T-cell (primary cell): ENCODE results near the gene EXOC4. TPM values are rescaled to one million over a fixed set of nuclear protein-coding genes. Genes with fewer than 3 reads are reported as not detected.

Source experiments
- ATAC-seq, 4 experiments: fragments of 200-7000 bp in 3 of 4; fragments of 150-1000 bp in 1 of 4; cut with Tn5 transposase; replicated peaks in 1 of 4; 1 replicate in 3 of 4; 2 replicates in 1 of 4; pipeline ENCODE4 v1.10.0; 2021; ENCODE audit warnings: moderate library complexity in 3 of 4, mild to moderate bottlenecking in 2 of 4, moderate number of reproducible peaks in 1 of 4
- CTCF ChIA-PET, 2 donors: fragments of 300-600 bp; sonication (Branson Sonifier 250); formaldehyde crosslinking; loops; one replicate each; lab custom pipeline; 2022; ENCODE audit warnings: antibody characterized with exemption in 2 of 2; lab: Charles Lee
- POLR2A ChIA-PET, 2 donors: fragments of 300-600 bp; sonication (Branson Sonifier 250); formaldehyde crosslinking; loops; one replicate each; lab custom pipeline; 2022; ENCODE audit warnings: antibody characterized with exemption in 2 of 2; lab: Charles Lee
- DNase-seq, 35 experiments: peaks; one replicate each; pipeline versions ENCODE4 v3.0.0 to v3.0.0-alpha.2; 2013 to 2023
- H3K27ac ChIP-seq: one replicate; pipeline ENCODE4 v1.5.1; 2013; ENCODE audit warnings: low read length
- H3K27me3 ChIP-seq, 2 experiments: replicated peaks in 1 of 2; 1 replicate in 1 of 2; 2 replicates in 1 of 2; pipeline versions ENCODE4 v1.6.1 to v1.7.0; 2013; ENCODE audit warnings: low read length in 1 of 2, mixed read lengths in 1 of 2; ENCODE audit not compliant: control insufficient read depth in 2 of 2, insufficient read depth in 2 of 2; ENCODE audit errors: extremely low read depth in 1 of 2
- H3K36me3 ChIP-seq, 2 donors: 1 replicate in 1 of 2; 2 replicates in 1 of 2; pipeline versions ENCODE4 v1.6.1 to v1.7.0; 2013; ENCODE audit warnings: low read length in 1 of 2; ENCODE audit not compliant: control insufficient read depth in 2 of 2, insufficient read depth in 1 of 2; ENCODE audit errors: extremely low read depth in 1 of 2
- H3K4me1 ChIP-seq, 2 experiments: 1 replicate in 1 of 2; 2 replicates in 1 of 2; pipeline versions ENCODE4 v1.6.1 to v1.7.0; 2013; ENCODE audit warnings: low read length in 2 of 2, mixed read lengths in 1 of 2; ENCODE audit not compliant: insufficient read depth in 2 of 2, control insufficient read depth in 1 of 2; ENCODE audit errors: extremely low read depth in 1 of 2
- H3K4me3 ChIP-seq, 2 donors: 1 replicate in 1 of 2; 2 replicates in 1 of 2; pipeline versions ENCODE4 v1.5.1 to v1.7.0; 2013; ENCODE audit warnings: mild to moderate bottlenecking in 2 of 2, low read length in 1 of 2, moderate library complexity in 1 of 2; ENCODE audit not compliant: control insufficient read depth in 1 of 2; ENCODE audit errors: extremely low read depth in 1 of 2
- H3K9me3 ChIP-seq: 2 replicates; pipeline ENCODE4 v1.7.0; 2013
- H3K27ac Mint-ChIP-seq, 2 donors: one replicate each; pipeline ENCODE4 v1.8.0; 2020 to 2021; ENCODE audit warnings: mild to moderate bottlenecking in 2 of 2, mixed read lengths in 2 of 2
- H3K27me3 Mint-ChIP-seq, 2 donors: one replicate each; pipeline ENCODE4 v1.8.0; 2021 to 2022; ENCODE audit warnings: mixed read lengths in 2 of 2
- H3K36me3 Mint-ChIP-seq: one replicate; pipeline ENCODE4 v1.8.0; 2021; ENCODE audit warnings: mixed read lengths
- H3K4me1 Mint-ChIP-seq, 3 donors: one replicate each; pipeline ENCODE4 v1.8.0; 2020 to 2022; ENCODE audit warnings: mixed read lengths in 3 of 3, mild to moderate bottlenecking in 1 of 3
- H3K4me3 Mint-ChIP-seq, 3 donors: one replicate each; pipeline ENCODE4 v1.8.0; 2020 to 2022; ENCODE audit warnings: mild to moderate bottlenecking in 3 of 3, mixed read lengths in 3 of 3, moderate library complexity in 3 of 3
- H3K9me3 Mint-ChIP-seq, 3 donors: one replicate each; pipeline ENCODE4 v1.8.0; 2020 to 2022; ENCODE audit warnings: mixed read lengths in 3 of 3
- WGBS: methylation state at CpG from one replicate; pipeline ENCODE4 v1.1.5; 2013; ENCODE audit warnings: missing lambda C conversion rate; ENCODE audit not compliant: insufficient coverage; 5-methylcytosine and 5-hydroxymethylcytosine counted together
- total RNA-seq, 35 experiments: library from RNA in 6 of 35; stranded (reverse) in 6 of 35; fragments of 120-200 nt in 1 of 35; gene quantifications; one replicate each; pipeline versions ENCODE4 v1.2.1 to v1.2.4 and lab custom pipeline; 2013 to 2026

EXOC4 gene
- total RNA-seq, 5 donors from 2014 or later (not counting 1 experiment from before 2014, with no cell fraction given) = 58.2 to 108 (median 64.8) TPM

- WGBS = 57% methylated on average over 1 of the region's 1 CpG
- Histone ChIP-seq H3K4me1 (no peaks in the 10 kb centered on the region), H3K4me3 (no peak overlapping the region), H3K27ac (no peak overlapping the region), H3K27me3 (no peaks in the 10 kb centered on the region), H3K9me3 (no peaks in the 10 kb centered on the region), H3K36me3 (peaks cover 0 to 2% of the 10 kb centered on the region in 2 donors)
- CTCF ChIA-PET = no interaction called here
- ATAC-seq (no peak), DNase-seq (no peak)
- Mint-ChIP-seq H3K27me3 (no peaks in the 10 kb centered on the region), H3K4me1 (peaks cover 36 to 40% (median 37%) of the 10 kb centered on the region in 3 donors), H3K4me3 (no peak overlapping the region), H3K27ac (no peak overlapping the region), H3K9me3 (no peaks in the 10 kb centered on the region), H3K36me3 (peaks cover 31% of the 10 kb centered on the region)
- POLR2A ChIA-PET = no interaction called here
Observed at GRCh38 chr7:133869556-133869955, 616.7 kb downstream of the EXOC4 start.

GRCh38 chr7:133871757-133872156, 618.9 kb downstream of the EXOC4 start:
- Mint-ChIP-seq H3K9me3 (no peaks in the 10 kb centered on the region), H3K27me3 (no peaks in the 10 kb centered on the region), H3K4me3 (no peak overlapping the region), H3K27ac (no peak overlapping the region), H3K4me1 (peaks cover 44 to 49% (median 47%) of the 10 kb centered on the region in 3 donors), H3K36me3 (peaks cover 38% of the 10 kb centered on the region)
- Histone ChIP-seq H3K27me3 (no peaks in the 10 kb centered on the region), H3K9me3 (no peaks in the 10 kb centered on the region), H3K4me1 (no peaks in the 10 kb centered on the region), H3K4me3 (no peak overlapping the region), H3K36me3 (peaks cover 0 to 2% of the 10 kb centered on the region in 2 donors), H3K27ac (no peak overlapping the region)
- ChIA-PET CTCF (no interaction called here), POLR2A (no interaction called here)
- ATAC-seq = no peak
- WGBS = no CpG with 5 or more reads among the region's 1 CpG
- DNase-seq = no peak

DNA sequence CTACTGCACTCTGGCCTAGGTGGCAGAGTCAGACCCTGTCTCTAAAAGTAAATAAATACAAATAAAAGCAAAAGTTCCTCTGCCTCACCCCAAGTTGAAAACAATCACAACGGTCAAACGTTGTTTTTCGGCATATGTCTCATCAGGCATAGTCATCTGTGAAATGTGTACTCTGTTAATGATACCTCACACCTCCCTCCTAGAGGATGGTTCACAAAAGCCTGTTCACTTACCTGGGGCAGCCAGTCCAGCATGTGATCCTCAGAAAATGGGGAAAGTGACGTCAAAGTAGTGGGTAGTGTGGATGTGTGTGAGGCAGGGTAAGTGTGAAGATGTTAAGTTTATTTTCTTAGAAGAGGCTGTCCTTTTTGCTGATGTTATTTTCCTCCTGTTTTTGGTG, 620.3 kb downstream of the EXOC4 start:
- Histone ChIP-seq H3K36me3 (peaks cover 0 to 2% of the 10 kb centered on the region in 2 donors), H3K4me3 (no peak overlapping the region), H3K4me1 (no peaks in the 10 kb centered on the region), H3K27me3 (no peaks in the 10 kb centered on the region), H3K9me3 (no peaks in the 10 kb centered on the region), H3K27ac (no peak overlapping the region)
- no CpG with 5 or more reads among the region's 4 CpGs for WGBS
- POLR2A ChIA-PET = interaction anchor here in 1 of 2 donors (0.6 kb wide), 1 partner anchor 1023 kb away, joined by 3 read pairs; no protein-coding TSS in a partner anchor
- H3K4me3 Mint-ChIP-seq = no peak overlapping the region
- CTCF ChIA-PET = interaction anchor here in 1 of 2 donors (0.6 kb wide), 1 partner anchor 255 kb away, joined by 3 read pairs; no protein-coding TSS in a partner anchor
- DNase-seq = no peak
- ATAC-seq = no peak
- H3K27ac Mint-ChIP-seq = no peak overlapping the region
- H3K36me3 Mint-ChIP-seq = peaks cover 33% of the 10 kb centered on the region
- H3K27me3 Mint-ChIP-seq = no peaks in the 10 kb centered on the region
- no peaks in the 10 kb centered on the region for H3K9me3 Mint-ChIP-seq
- H3K4me1 Mint-ChIP-seq = peaks cover 44 to 52% (median 47%) of the 10 kb centered on the region in 3 donors

DNA sequence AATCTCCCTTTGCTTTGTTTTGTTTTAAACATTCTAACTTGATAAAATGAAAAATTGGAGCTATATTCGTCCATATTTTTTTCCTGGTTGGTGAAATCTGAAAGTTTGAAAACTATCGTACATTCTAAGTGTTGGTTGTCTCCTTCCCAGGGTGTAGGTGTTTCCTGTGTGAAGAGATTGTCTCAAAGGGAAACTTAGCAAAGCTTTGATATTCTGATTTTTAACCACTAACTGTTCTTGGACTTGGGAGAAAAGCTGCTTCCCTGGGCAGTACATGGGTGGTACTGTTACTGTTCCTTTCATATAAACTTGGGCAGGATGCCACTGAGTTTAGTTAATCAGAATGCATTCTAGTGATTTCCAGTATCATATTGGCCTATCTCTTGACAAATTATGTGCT, 620.8 kb downstream of the EXOC4 start:
- Mint-ChIP-seq H3K9me3 (no peaks in the 10 kb centered on the region), H3K27me3 (no peaks in the 10 kb centered on the region), H3K27ac (no peak overlapping the region), H3K36me3 (peaks cover 33% of the 10 kb centered on the region), H3K4me3 (no peak overlapping the region), H3K4me1 (peaks cover 44 to 52% (median 44%) of the 10 kb centered on the region in 3 donors)
- H3K4me3 ChIP-seq = no peak overlapping the region
- WGBS = 0% methylated on average over 1 of the region's 2 CpGs
- no peaks in the 10 kb centered on the region for H3K4me1 ChIP-seq
- ATAC-seq (no peak), DNase-seq (no peak)
- CTCF ChIA-PET = interaction anchor here in 1 of 2 donors (0.6 kb wide), 1 partner anchor 254 kb away, joined by 3 read pairs; no protein-coding TSS in a partner anchor
- H3K36me3 ChIP-seq = peaks cover 0 to 2% of the 10 kb centered on the region in 2 donors
- POLR2A ChIA-PET = no interaction called here
- no peaks in the 10 kb centered on the region for H3K9me3 ChIP-seq
- H3K27me3 ChIP-seq = no peaks in the 10 kb centered on the region
- H3K27ac ChIP-seq = no peak overlapping the region

- peaks cover 2 to 5% (median 5%) of the 10 kb centered on the region in 3 donors for H3K9me3 Mint-ChIP-seq
- no peaks in the 10 kb centered on the region for H3K4me1 Mint-ChIP-seq
- H3K27ac ChIP-seq = no peak overlapping the region
- no peaks in the 10 kb centered on the region for H3K27me3 Mint-ChIP-seq
- no peak overlapping the region for H3K4me3 ChIP-seq
- H3K9me3 ChIP-seq = no peaks in the 10 kb centered on the region
- H3K27ac Mint-ChIP-seq = no peak overlapping the region
- H3K4me3 Mint-ChIP-seq = no peak overlapping the region
- no peaks in the 10 kb centered on the region for H3K36me3 ChIP-seq
- no peak for DNase-seq
- ATAC-seq = no peak
- ChIA-PET POLR2A (interaction anchor here in 1 of 2 donors (0.6 to 0.7 kb wide), 2 partner anchors 24 to 119 kb away, joined by 3 to 4 read pairs; no protein-coding TSS in a partner anchor), CTCF (no interaction called here)
- no CpG with 5 or more reads among the region's 3 CpGs for WGBS
- peaks cover 14% of the 10 kb centered on the region for H3K36me3 Mint-ChIP-seq
- H3K27me3 ChIP-seq = no peaks in the 10 kb centered on the region
- no peaks in the 10 kb centered on the region for H3K4me1 ChIP-seq
Observed at GRCh38 chr7:133883591-133883990, 630.7 kb downstream of the EXOC4 start.

- H3K9me3 ChIP-seq = no peaks in the 10 kb centered on the region
- H3K27me3 Mint-ChIP-seq = no peaks in the 10 kb centered on the region
- ATAC-seq (no peak), DNase-seq (no peak)
- WGBS = 100% methylated on average over 4 of the region's 5 CpGs
- ChIA-PET CTCF (no interaction called here), POLR2A (no interaction called here)
- no peak overlapping the region for H3K27ac Mint-ChIP-seq
- H3K27ac ChIP-seq = no peak overlapping the region
- no peak overlapping the region for H3K4me3 ChIP-seq
- H3K27me3 ChIP-seq = no peaks in the 10 kb centered on the region
- H3K4me1 Mint-ChIP-seq = no peaks in the 10 kb centered on the region
- peaks cover 5 to 6% (median 5%) of the 10 kb centered on the region in 3 donors for H3K9me3 Mint-ChIP-seq
- H3K36me3 ChIP-seq = no peaks in the 10 kb centered on the region
- H3K4me1 ChIP-seq = no peaks in the 10 kb centered on the region
- H3K36me3 Mint-ChIP-seq = peaks cover 20% of the 10 kb centered on the region
- H3K4me3 Mint-ChIP-seq = no peak overlapping the region
Observed at GRCh38 chr7:133885213-133885612, 632.3 kb downstream of the EXOC4 start.
